ENCODE measurements around the gene GMDS.
A peak's percentile ranks its signal among the peaks of the same experiment; 100 is the strongest.

The GMDS gene

GRCh38 chr6:2209226-2209809 lies 36.1 kb downstream of the GMDS start:
- no peaks in the 10 kb centered on the region for H3K27me3 ChIP-seq (ENCODE audit: insufficient read depth, low read length, poor library complexity, severe bottlenecking)
- H3F3A ChIP-seq (ENCODE audit: low read depth) = no peaks in the 10 kb centered on the region
- no peak overlapping the region for H3K4me3 ChIP-seq (ENCODE audit: low read length, poor library complexity, severe bottlenecking)
- no peaks in the 10 kb centered on the region for H3K4me1 ChIP-seq (ENCODE audit: insufficient read depth, low read length, poor library complexity, severe bottlenecking)
- H3K9me3 ChIP-seq (ENCODE audit: insufficient read depth, low read depth, low read length) = no peaks in the 10 kb centered on the region
- no peaks in the 10 kb centered on the region for H3K9me2 ChIP-seq (replicated peaks; ENCODE audit: low read depth, low read length)
- H2AFZ ChIP-seq (ENCODE audit: low read length) = no peak overlapping the region
- H3K36me3 ChIP-seq (ENCODE audit: insufficient read depth, low read length) = no peaks in the 10 kb centered on the region
- H3K79me2 ChIP-seq (ENCODE audit: insufficient read depth, low read length) = peaks cover 24% of the 10 kb centered on the region; the same call in 1 of the 2 replicates
- no peak overlapping the region for H3K4me2 ChIP-seq (ENCODE audit: low read depth, low read length, poor library complexity, severe bottlenecking)
- no peak overlapping the region for H3K9ac ChIP-seq (ENCODE audit: low read depth, low read length, poor library complexity, severe bottlenecking)
- TF ChIP-seq EZH2phosphoT487 (IDR thresholded peaks at IDR 0.05; ENCODE audit: borderline replicate concordance) (no peak), CTCF (conservative IDR thresholded peaks at IDR 0.05; ENCODE audit: low read length) (peak; percentile 86)
- H4K20me1 ChIP-seq (ENCODE audit: insufficient read depth, low read length, poor library complexity, severe bottlenecking) = no peaks in the 10 kb centered on the region

DNA sequence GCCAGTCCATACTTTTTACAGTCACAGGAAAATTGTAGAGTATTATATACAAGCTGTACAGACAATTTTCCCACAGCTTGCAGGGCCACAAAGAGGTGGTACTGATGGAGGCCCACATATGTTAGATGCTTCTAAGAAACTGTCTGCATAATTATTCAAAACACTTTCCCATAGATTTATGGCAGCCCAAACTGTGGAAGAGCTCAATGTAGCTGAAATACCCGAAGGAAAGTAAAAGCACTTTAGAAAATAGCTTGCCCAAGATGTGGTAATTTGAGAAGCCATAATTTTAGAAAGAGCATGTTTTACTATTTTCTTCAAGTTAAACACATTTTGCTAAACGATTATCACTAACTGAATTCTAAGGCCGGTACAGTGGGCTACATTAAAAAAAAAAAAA lies 36.9 kb downstream of the GMDS start:
- H3F3A ChIP-seq (ENCODE audit: low read depth) = no peaks in the 10 kb centered on the region
- H3K27me3 ChIP-seq (ENCODE audit: insufficient read depth, low read length, poor library complexity, severe bottlenecking) = no peaks in the 10 kb centered on the region
- H4K20me1 ChIP-seq (ENCODE audit: insufficient read depth, low read length, poor library complexity, severe bottlenecking) = no peaks in the 10 kb centered on the region
- H3K9ac ChIP-seq (ENCODE audit: low read depth, low read length, poor library complexity, severe bottlenecking) = no peak overlapping the region
- TF ChIP-seq CTCF (conservative IDR thresholded peaks at IDR 0.05; ENCODE audit: low read length) = no peak
- no peak overlapping the region for H3K4me3 ChIP-seq (ENCODE audit: low read length, poor library complexity, severe bottlenecking)
- H2AFZ ChIP-seq (ENCODE audit: low read length) = no peak overlapping the region
- H3K79me2 ChIP-seq (ENCODE audit: insufficient read depth, low read length) = peaks cover 23% of the 10 kb centered on the region; the same call in 1 of the 2 replicates
- H3K4me1 ChIP-seq (ENCODE audit: insufficient read depth, low read length, poor library complexity, severe bottlenecking) = peaks cover 2% of the 10 kb centered on the region
- no peak overlapping the region for H3K4me2 ChIP-seq (ENCODE audit: low read depth, low read length, poor library complexity, severe bottlenecking)
- no peaks in the 10 kb centered on the region for H3K36me3 ChIP-seq (ENCODE audit: insufficient read depth, low read length)
- H3K9me2 ChIP-seq (replicated peaks; ENCODE audit: low read depth, low read length) = no peaks in the 10 kb centered on the region
- no peaks in the 10 kb centered on the region for H3K9me3 ChIP-seq (ENCODE audit: insufficient read depth, low read depth, low read length)

- no peaks in the 10 kb centered on the region for H3K9me3 ChIP-seq (ENCODE audit: insufficient read depth, low read depth, low read length)
- no peaks in the 10 kb centered on the region for H3F3A ChIP-seq (ENCODE audit: low read depth)
- no peaks in the 10 kb centered on the region for H4K20me1 ChIP-seq (ENCODE audit: insufficient read depth, low read length, poor library complexity, severe bottlenecking)
- H3K9ac ChIP-seq (ENCODE audit: low read depth, low read length, poor library complexity, severe bottlenecking) = no peak overlapping the region
- H3K9me2 ChIP-seq (replicated peaks; ENCODE audit: low read depth, low read length) = no peaks in the 10 kb centered on the region
- TF ChIP-seq CTCF (conservative IDR thresholded peaks at IDR 0.05; ENCODE audit: low read length) (no peak), EZH2phosphoT487 (IDR thresholded peaks at IDR 0.05; ENCODE audit: borderline replicate concordance) (no peak)
- peaks cover 7% of the 10 kb centered on the region for H3K4me1 ChIP-seq (ENCODE audit: insufficient read depth, low read length, poor library complexity, severe bottlenecking)
- no peaks in the 10 kb centered on the region for H3K36me3 ChIP-seq (ENCODE audit: insufficient read depth, low read length)
- H2AFZ ChIP-seq (ENCODE audit: low read length) = no peak overlapping the region
- no peaks in the 10 kb centered on the region for H3K27me3 ChIP-seq (ENCODE audit: insufficient read depth, low read length, poor library complexity, severe bottlenecking)
- no peak overlapping the region for H3K4me2 ChIP-seq (ENCODE audit: low read depth, low read length, poor library complexity, severe bottlenecking)
- H3K4me3 ChIP-seq (ENCODE audit: low read length, poor library complexity, severe bottlenecking) = no peak overlapping the region
- peaks cover 15% of the 10 kb centered on the region; the same call in 1 of the 2 replicates for H3K79me2 ChIP-seq (ENCODE audit: insufficient read depth, low read length)
These were observed 40.0 kb downstream of the GMDS start for GRCh38 chr6:2205396-2205795.

Data from Loucy (cell line).